Effector CD8-positive, alpha-beta T cell (primary cell): ENCODE measurements around the gene GFOD1.

Experiments
- DNase-seq: peaks from one replicate; lab custom pipeline; 2025; lab: John Stamatoyannopoulos, UW

Gene GFOD1

GRCh38 chr6:13485923-13486562 is 1.4 kb downstream of the GFOD1 start:
- no peak for DNase-seq

- no peak for DNase-seq
Measured at GRCh38 chr6:13485303-13485702, 2.1 kb downstream of the GFOD1 start.

- DNase-seq, result no peak
Measured at GRCh38 chr6:13484827-13485226, 2.6 kb downstream of the GFOD1 start.

- DNase-seq, result no peak
Measured at GRCh38 chr6:13484138-13484708, 3.2 kb downstream of the GFOD1 start.

- no peak for DNase-seq
Measured at GRCh38 chr6:13480631-13481501, 6.5 kb downstream of the GFOD1 start.

GRCh38 chr6:13479971-13480434 is 7.4 kb downstream of the GFOD1 start:
- DNase-seq, result no peak

- DNase-seq, result no peak
Measured at GRCh38 chr6:13479206-13479800, 8.1 kb downstream of the GFOD1 start.

- DNase-seq, result no peak
Measured at GRCh38 chr6:13478525-13478966, 8.9 kb downstream of the GFOD1 start.

GRCh38 chr6:13474787-13475186 is 12.6 kb downstream of the GFOD1 start:
- DNase-seq, result no peak

- no peak for DNase-seq
Measured at GRCh38 chr6:13474360-13474759, 13.0 kb downstream of the GFOD1 start.

- no peak for DNase-seq
Measured at GRCh38 chr6:13473768-13474165, 13.6 kb downstream of the GFOD1 start.

GRCh38 chr6:13472976-13473767 is 14.2 kb downstream of the GFOD1 start:
- DNase-seq, result no peak

- no peak for DNase-seq
Measured at GRCh38 chr6:13472099-13472498, 15.3 kb downstream of the GFOD1 start.

- no peak for DNase-seq
Measured at GRCh38 chr6:13471184-13471583, 16.2 kb downstream of the GFOD1 start.

- DNase-seq, result no peak
Measured at GRCh38 chr6:13470238-13471140, 16.9 kb downstream of the GFOD1 start.

- no peak for DNase-seq
Measured at GRCh38 chr6:13469693-13470092, 17.7 kb downstream of the GFOD1 start.

- DNase-seq, result no peak
Measured at GRCh38 chr6:13468839-13469238, 18.6 kb downstream of the GFOD1 start.

- DNase-seq, result no peak
Measured at GRCh38 chr6:13467216-13467600, 20.2 kb downstream of the GFOD1 start.

- no peak for DNase-seq
Measured at GRCh38 chr6:13466304-13467215, 20.8 kb downstream of the GFOD1 start.

GRCh38 chr6:13465734-13466133 is 21.7 kb downstream of the GFOD1 start:
- no peak for DNase-seq
